GM12891 (cell line): ENCODE measurements around the gene SKP2.

Experiments
- POLR2A ChIP-seq: IDR thresholded peaks from 2 replicates; pipeline ENCODE4 v1.6.1; 2011; ENCODE audit warnings: low read depth, low read length, control low read depth
- POLR2AphosphoS5 ChIP-seq: IDR thresholded peaks from 2 replicates; pipeline ENCODE4 v1.6.1; 2011; ENCODE audit warnings: low read depth, low read length, control low read depth
- POU2F2 ChIP-seq: IDR thresholded peaks from 2 replicates; pipeline ENCODE4 v1.6.1; 2011; ENCODE audit warnings: low read depth, mild to moderate bottlenecking, control low read depth, low read length, moderate library complexity
- TAF1 ChIP-seq: IDR thresholded peaks from 2 replicates; pipeline ENCODE4 v1.6.1; 2011; ENCODE audit warnings: low read depth, low read length, control low read depth

- TF ChIP-seq POLR2A = no peak
- no peak for TF ChIP-seq POLR2AphosphoS5
- no peak for TF ChIP-seq TAF1
- TF ChIP-seq POU2F2 = no peak
These were observed 64.0 kb downstream of the SKP2 start for GRCh38 chr5:36215910-36216309.
